H1 (cell line): Measurements from ENCODE around the gene CACNA1F.

ENCODE experiments used
- ATF2 ChIP-seq: IDR thresholded peaks from 2 replicates; pipeline ENCODE4 v1.6.1; 2012; ENCODE audit warnings: low read length, inconsistent platforms
- BACH1 ChIP-seq: IDR thresholded peaks from 2 replicates; pipeline ENCODE4 v1.6.1; 2012; ENCODE audit warnings: low read length, improper control_type of control experiment
- EZH2 ChIP-seq: fragments of 200-600 bp; sonication (generic); IDR thresholded peaks from 2 replicates; pipeline ENCODE4 v1.7.1; 2012; ENCODE audit warnings: low read depth, mild to moderate bottlenecking, moderate library complexity, low read length, inconsistent platforms; ENCODE audit not compliant: severe bottlenecking
- HDAC2 ChIP-seq, 2 experiments: fragments of 300-600 bp in 1 of 2; sonication (generic) in 1 of 2; IDR thresholded peaks; 2 replicates each; pipeline ENCODE4 v1.6.1; 2011 to 2012; ENCODE audit warnings: low read depth in 2 of 2, low read length in 2 of 2, mild to moderate bottlenecking in 2 of 2, moderate library complexity in 2 of 2, borderline replicate concordance in 1 of 2, inconsistent platforms in 1 of 2
- JUN ChIP-seq: IDR thresholded peaks from 2 replicates; pipeline ENCODE4 v1.6.1; 2011; ENCODE audit warnings: low read depth, mild to moderate bottlenecking, improper control_type of control experiment, low read length
- JUND ChIP-seq: IDR thresholded peaks from 2 replicates; pipeline ENCODE4 v1.6.1; 2011; ENCODE audit warnings: mild to moderate bottlenecking, improper control_type of control experiment, low read length
- MAFK ChIP-seq: IDR thresholded peaks from 2 replicates; pipeline ENCODE4 v1.6.1; 2012; ENCODE audit warnings: low read depth, mild to moderate bottlenecking, improper control_type of control experiment, low read length
- POLR2A ChIP-seq, 2 experiments: IDR thresholded peaks; 1 replicate in 1 of 2; 2 replicates in 1 of 2; pipeline ENCODE4 v1.6.1; 2011; ENCODE audit warnings: low read depth in 2 of 2, low read length in 2 of 2, mild to moderate bottlenecking in 2 of 2; ENCODE audit errors: control extremely low read depth in 1 of 2
- POLR2AphosphoS5 ChIP-seq: IDR thresholded peaks from 2 replicates; pipeline ENCODE4 v1.6.1; 2011; ENCODE audit warnings: low read depth, low read length
- SP1 ChIP-seq: IDR thresholded peaks from 2 replicates; pipeline ENCODE4 v1.6.1; 2011; ENCODE audit warnings: low read depth, low read length
- TBP ChIP-seq: IDR thresholded peaks from 2 replicates; pipeline ENCODE4 v1.6.1; 2011; ENCODE audit warnings: low read depth, low read length, improper control_type of control experiment
- YY1 ChIP-seq: IDR thresholded peaks from 2 replicates; pipeline ENCODE4 v1.6.1; 2011; ENCODE audit warnings: low read depth, mild to moderate bottlenecking, low read length
- TF ChIP-seq, protein P1 (sequence below), 3 experiments: IDR thresholded peaks; 1 replicate in 2 of 3; 2 replicates in 1 of 3; pipeline versions ENCODE4 v1.5.1 to v1.6.1; 2011; ENCODE audit warnings: low read length in 3 of 3, mild to moderate bottlenecking in 3 of 3, inconsistent platforms in 2 of 3, low read depth in 1 of 3, moderate library complexity in 1 of 3; ENCODE audit not compliant: insufficient read depth in 1 of 3; ENCODE audit errors: control extremely low read depth in 1 of 3
- TF ChIP-seq, protein P2 (sequence below): IDR thresholded peaks from 2 replicates; pipeline ENCODE4 v1.6.1; 2011; ENCODE audit warnings: low read depth, mild to moderate bottlenecking, low read length; ENCODE audit not compliant: insufficient read depth

DNA sequence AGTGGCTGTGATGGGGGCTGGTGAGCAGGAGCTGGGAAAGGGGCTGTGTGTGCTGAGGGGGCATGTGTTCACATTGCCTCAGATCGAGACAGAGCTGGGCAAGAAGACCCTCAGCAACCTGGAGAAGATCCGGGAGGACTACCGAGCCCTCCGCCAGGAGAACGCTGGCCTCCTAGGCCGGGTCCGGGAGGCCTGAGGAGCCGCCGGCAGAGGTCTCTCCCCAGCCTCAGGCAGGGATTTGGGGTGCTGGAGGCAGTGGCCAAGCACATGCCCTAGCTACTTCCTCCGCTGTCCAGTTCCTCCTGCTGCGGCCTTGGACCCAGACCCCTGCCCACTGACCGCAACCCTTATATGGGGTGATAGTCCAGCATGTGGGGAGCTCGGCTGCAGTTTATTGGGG is 16.9 kb upstream of the CACNA1F start:
- TF ChIP-seq ATF2 = no peak
- TF ChIP-seq, protein P1, sequence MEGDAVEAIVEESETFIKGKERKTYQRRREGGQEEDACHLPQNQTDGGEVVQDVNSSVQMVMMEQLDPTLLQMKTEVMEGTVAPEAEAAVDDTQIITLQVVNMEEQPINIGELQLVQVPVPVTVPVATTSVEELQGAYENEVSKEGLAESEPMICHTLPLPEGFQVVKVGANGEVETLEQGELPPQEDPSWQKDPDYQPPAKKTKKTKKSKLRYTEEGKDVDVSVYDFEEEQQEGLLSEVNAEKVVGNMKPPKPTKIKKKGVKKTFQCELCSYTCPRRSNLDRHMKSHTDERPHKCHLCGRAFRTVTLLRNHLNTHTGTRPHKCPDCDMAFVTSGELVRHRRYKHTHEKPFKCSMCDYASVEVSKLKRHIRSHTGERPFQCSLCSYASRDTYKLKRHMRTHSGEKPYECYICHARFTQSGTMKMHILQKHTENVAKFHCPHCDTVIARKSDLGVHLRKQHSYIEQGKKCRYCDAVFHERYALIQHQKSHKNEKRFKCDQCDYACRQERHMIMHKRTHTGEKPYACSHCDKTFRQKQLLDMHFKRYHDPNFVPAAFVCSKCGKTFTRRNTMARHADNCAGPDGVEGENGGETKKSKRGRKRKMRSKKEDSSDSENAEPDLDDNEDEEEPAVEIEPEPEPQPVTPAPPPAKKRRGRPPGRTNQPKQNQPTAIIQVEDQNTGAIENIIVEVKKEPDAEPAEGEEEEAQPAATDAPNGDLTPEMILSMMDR (IDR thresholded peaks at IDR 0.05; ENCODE audit: control extremely low read depth in 1 of 3, insufficient read depth in 1 of 3, low read depth in 1 of 3, low read length in 3 of 3) = no peak
- no peak for TF ChIP-seq YY1
- TF ChIP-seq, protein P2, sequence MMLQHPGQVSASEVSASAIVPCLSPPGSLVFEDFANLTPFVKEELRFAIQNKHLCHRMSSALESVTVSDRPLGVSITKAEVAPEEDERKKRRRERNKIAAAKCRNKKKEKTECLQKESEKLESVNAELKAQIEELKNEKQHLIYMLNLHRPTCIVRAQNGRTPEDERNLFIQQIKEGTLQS = no peak
- TF ChIP-seq TBP = no peak
- no peak for TF ChIP-seq HDAC2 (IDR thresholded peaks at IDR 0.05; ENCODE audit: borderline replicate concordance in 1 of 2, low read depth in 2 of 2, low read length in 2 of 2)
- no peak for TF ChIP-seq MAFK
- no peak for TF ChIP-seq BACH1
- TF ChIP-seq EZH2 = no peak
- no peak for TF ChIP-seq POLR2A (IDR thresholded peaks at IDR 0.05; ENCODE audit: control extremely low read depth in 1 of 2, low read depth in 2 of 2, low read length in 2 of 2)
- TF ChIP-seq SP1 = no peak
- TF ChIP-seq POLR2AphosphoS5 = no peak
- TF ChIP-seq JUN = no peak
- TF ChIP-seq JUND = no peak
